K562 treated with DMSO at 1 percent for 4 hours (cell line): ENCODE measurements around the gene MAPK11. TPM values are rescaled to one million over a fixed set of nuclear protein-coding genes. Genes with fewer than 3 reads are reported as not detected.

ENCODE experiments used
- total RNA-seq: library from RNA; unstranded; fragments of 300-600 nt; gene quantifications from 2 replicates; pipeline ENCODE4 v1.2.3, GENCODE V29; 2022; ENCODE audit not compliant: insufficient read depth

The MAPK11 gene
- total RNA-seq = 7.2 and 11.4 TPM in 2 replicates

DNA sequence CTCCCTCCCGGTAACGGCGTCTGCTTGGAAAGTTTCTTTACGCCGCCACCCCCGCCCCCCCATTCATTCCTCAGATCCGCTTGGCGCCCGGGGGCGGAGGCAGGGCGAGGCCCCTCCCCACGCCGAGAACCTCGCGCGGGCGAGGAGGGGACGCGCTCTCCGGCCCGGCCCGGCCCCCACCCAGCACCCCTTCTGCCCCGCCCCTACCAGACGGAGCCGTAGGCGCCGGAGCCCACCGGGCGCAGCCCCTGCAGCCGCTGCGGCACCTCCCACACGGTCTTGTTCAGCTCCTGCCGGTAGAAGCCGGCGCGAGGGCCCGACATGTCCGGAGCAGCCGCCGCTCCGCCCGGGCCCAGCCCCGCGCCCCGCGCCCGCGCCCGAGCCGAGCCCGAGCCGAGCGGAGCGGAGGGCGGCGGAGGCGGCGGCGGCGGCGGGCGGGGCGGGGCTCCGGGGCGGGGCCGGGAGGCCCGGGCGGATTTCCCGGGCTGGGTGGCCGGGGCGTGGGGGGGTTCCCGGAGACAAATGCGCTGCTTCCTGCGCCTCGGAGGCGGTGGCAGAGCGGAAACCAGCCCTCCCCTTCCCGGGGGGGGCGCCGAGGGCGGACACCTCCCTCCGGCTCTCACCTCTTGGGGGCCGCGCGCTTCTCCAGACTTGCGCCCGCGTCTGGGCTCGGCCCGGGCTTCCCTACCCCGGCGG, at the start of gene MAPK11:
MAPK11 (minus strand) TSS at position 411 of the 696 bp plus-strand sequence; CDS start at position 323, 88 bp downstream.

GRCh38 chr22:50306753-50307749, 36.9 kb upstream of the MAPK11 start, which contains the start of gene PLXNB2:
Gene PLXNB2 (minus strand): TSS chr22:50307646. CDS start chr22:50290584, 17,062 bp downstream.

DNA sequence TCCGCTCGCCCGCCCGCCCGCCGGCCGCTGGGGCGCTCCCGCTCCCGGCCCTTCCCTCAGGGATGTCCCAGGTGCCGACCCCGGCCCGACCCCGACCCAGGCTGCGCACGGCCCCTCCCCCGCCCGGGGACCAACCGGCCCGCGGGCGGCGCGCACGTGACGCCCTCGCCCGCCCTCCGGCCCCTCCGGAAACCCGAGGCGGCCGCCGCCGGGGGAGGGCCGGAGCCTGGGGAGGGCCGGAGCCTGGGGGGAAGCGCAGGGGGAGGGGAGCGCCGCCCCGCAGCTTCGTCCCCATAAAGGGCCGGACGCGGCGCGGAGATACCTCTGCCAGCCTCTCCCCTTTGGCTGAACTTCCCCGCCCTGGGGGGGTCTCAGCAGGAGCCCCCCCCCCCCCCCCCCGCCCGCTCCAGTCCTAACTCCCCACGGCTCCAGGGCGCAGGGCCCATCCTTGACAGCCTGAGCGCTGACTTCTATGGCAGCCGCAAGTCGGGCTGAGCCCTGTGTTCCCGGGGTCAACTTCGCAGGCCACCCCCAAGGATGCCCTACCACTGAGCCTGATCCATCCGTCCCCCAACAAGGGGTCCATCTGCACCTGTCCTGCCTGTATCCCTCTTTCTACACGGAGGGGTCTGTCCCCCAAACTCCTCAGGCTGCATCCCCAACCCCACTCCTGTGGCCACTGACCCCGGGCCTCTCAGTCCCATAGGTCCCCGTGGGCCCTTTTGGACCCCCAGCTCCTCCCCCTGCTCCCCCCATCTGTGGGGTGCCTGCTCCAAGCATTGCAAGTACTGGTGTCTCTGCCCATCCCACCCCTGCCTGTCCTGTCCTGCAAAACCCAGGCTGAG, 8.3 kb downstream of the MAPK11 start, which contains the start of gene MAPK12:
MAPK12 (minus strand) TSS at position 69 of the 845 bp plus-strand sequence. CDS start 174 bp downstream, outside the sequence.

GRCh38 chr22:50250555-50251476, 19.4 kb downstream of the MAPK11 start, which contains the start of gene HDAC10:
Gene HDAC10 (minus strand): TSS chr22:50251265. CDS start chr22:50251032, 233 bp downstream.

GRCh38 chr22:50244420-50245213, 25.6 kb downstream of the MAPK11 start, which contains the start of gene TUBGCP6:
Gene TUBGCP6 (minus strand): TSS chr22:50245023. CDS start chr22:50244459, 564 bp downstream.

Other genes starting within 250 kb of the MAPK11 start
- gene TTLL8, start 212.1 kb downstream of the MAPK11 start, total RNA-seq = not detected in 2 replicates
- gene MLC1, start 185.0 kb downstream of the MAPK11 start, total RNA-seq = 1.5 and 5.6 TPM in 2 replicates
- 0.66 and 0.81 TPM in 2 replicates for gene MOV10L1, start 180.4 kb downstream of the MAPK11 start, total RNA-seq
- 24.4 and 28.0 TPM in 2 replicates for gene PANX2, start 99.6 kb downstream of the MAPK11 start, total RNA-seq
- 54.3 and 67.9 TPM in 2 replicates for gene TRABD, start 84.5 kb downstream of the MAPK11 start, total RNA-seq
- gene SELENOO, start 69.4 kb downstream of the MAPK11 start, total RNA-seq = 19.9 and 32.2 TPM in 2 replicates
- 11.9 and 16.1 TPM in 2 replicates for gene TUBGCP6, start 25.4 kb downstream of the MAPK11 start, total RNA-seq
- gene HDAC10, start 19.1 kb downstream of the MAPK11 start, total RNA-seq = 25.1 and 29.2 TPM in 2 replicates
- 24.5 and 32.8 TPM in 2 replicates for gene MAPK12, start 8.7 kb downstream of the MAPK11 start, total RNA-seq
- gene PLXNB2, start 37.3 kb upstream of the MAPK11 start, total RNA-seq = 34.3 and 35.7 TPM in 2 replicates
- 1.8 TPM in 2 replicates for gene DENND6B, start 56.6 kb upstream of the MAPK11 start, total RNA-seq
- 42.2 and 49.8 TPM in 2 replicates for gene PPP6R2, start 72.9 kb upstream of the MAPK11 start, total RNA-seq
- gene SBF1, start 204.7 kb upstream of the MAPK11 start, total RNA-seq = 46.6 and 47.5 TPM in 2 replicates
- 8.0 and 9.4 TPM in 2 replicates for gene ADM2, start 211.2 kb upstream of the MAPK11 start, total RNA-seq
- gene MIOX, start 216.5 kb upstream of the MAPK11 start, total RNA-seq = not detected in 2 replicates
- gene LMF2, start 237.3 kb upstream of the MAPK11 start, total RNA-seq = 52.4 and 57.2 TPM in 2 replicates
- 70.5 and 85.1 TPM in 2 replicates for gene NCAPH2, start 237.8 kb upstream of the MAPK11 start, total RNA-seq